Tibial artery (tissue), 4 donors: ENCODE data around the gene ITGAL.

Experiments
- DNase-seq, 2 donors: peaks; one replicate each; pipeline ENCODE4 v3.0.0-alpha.2; 2019
- H3K27ac ChIP-seq, 2 donors: fragments of 200-600 bp; sonication (generic) in 1 of 2; 1 replicate in 1 of 2; 2 replicates in 1 of 2; pipeline ENCODE4 v1.5.1; 2018 to 2019; ENCODE audit warnings: mild to moderate bottlenecking in 1 of 2
- H3K27me3 ChIP-seq, 2 donors: fragments of 200-600 bp; sonication (generic) in 1 of 2; one replicate each; pipeline versions ENCODE4 v1.5.1 to v1.6.0; 2016 to 2019
- H3K36me3 ChIP-seq, 3 donors: fragments of 200-600 bp; sonication (generic) in 2 of 3; one replicate each; pipeline ENCODE4 v1.5.1; 2016 to 2019; ENCODE audit warnings: mild to moderate bottlenecking in 2 of 3
- H3K4me1 ChIP-seq, 4 donors: fragments of 200-600 bp; sonication (generic) in 2 of 4; 1 replicate in 3 of 4; 2 replicates in 1 of 4; pipeline ENCODE4 v1.5.1; 2016 to 2019
- H3K4me3 ChIP-seq, 2 donors: fragments of 200-600 bp; sonication (generic) in 1 of 2; 1 replicate in 1 of 2; 2 replicates in 1 of 2; pipeline ENCODE4 v1.5.1; 2018 to 2019; ENCODE audit warnings: mild to moderate bottlenecking in 2 of 2
- H3K9me3 ChIP-seq, 3 donors: fragments of 200-600 bp; sonication (generic) in 1 of 3; one replicate each; pipeline ENCODE4 v1.5.1; 2016 to 2019
- intact Hi-C: fragments of 100-400 bp; cut with DNase I; formaldehyde crosslinking; loops from one replicate; pipeline ENCODE4 v1.15.0; 2023; ENCODE audit warnings: low total_unique reads
- TF ChIP-seq, protein P1 (sequence below), 2 experiments: fragments of 200-600 bp in 1 of 2; fragments of 450-650 bp in 1 of 2; IDR thresholded peaks; one replicate each; pipeline ENCODE4 v1.5.1; 2017 to 2019; ENCODE audit warnings: antibody characterized with exemption in 2 of 2, mild to moderate bottlenecking in 1 of 2, moderate library complexity in 1 of 2

Gene ITGAL

GRCh38 chr16:30499284-30499683 lies 26.7 kb downstream of the ITGAL start:
- Histone ChIP-seq H3K27ac (no peak overlapping the region), H3K27me3 (peaks cover 0 to 14% of the 10 kb centered on the region in 2 donors), H3K4me3 (no peak overlapping the region), H3K4me1 (no peaks in the 10 kb centered on the region), H3K9me3 (no peaks in the 10 kb centered on the region), H3K36me3 (no peaks in the 10 kb centered on the region)
- DNase-seq: no peak
- TF ChIP-seq, protein P1, sequence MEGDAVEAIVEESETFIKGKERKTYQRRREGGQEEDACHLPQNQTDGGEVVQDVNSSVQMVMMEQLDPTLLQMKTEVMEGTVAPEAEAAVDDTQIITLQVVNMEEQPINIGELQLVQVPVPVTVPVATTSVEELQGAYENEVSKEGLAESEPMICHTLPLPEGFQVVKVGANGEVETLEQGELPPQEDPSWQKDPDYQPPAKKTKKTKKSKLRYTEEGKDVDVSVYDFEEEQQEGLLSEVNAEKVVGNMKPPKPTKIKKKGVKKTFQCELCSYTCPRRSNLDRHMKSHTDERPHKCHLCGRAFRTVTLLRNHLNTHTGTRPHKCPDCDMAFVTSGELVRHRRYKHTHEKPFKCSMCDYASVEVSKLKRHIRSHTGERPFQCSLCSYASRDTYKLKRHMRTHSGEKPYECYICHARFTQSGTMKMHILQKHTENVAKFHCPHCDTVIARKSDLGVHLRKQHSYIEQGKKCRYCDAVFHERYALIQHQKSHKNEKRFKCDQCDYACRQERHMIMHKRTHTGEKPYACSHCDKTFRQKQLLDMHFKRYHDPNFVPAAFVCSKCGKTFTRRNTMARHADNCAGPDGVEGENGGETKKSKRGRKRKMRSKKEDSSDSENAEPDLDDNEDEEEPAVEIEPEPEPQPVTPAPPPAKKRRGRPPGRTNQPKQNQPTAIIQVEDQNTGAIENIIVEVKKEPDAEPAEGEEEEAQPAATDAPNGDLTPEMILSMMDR (IDR thresholded peaks at IDR 0.05): no peak
- intact Hi-C loops: no loop called here

DNA sequence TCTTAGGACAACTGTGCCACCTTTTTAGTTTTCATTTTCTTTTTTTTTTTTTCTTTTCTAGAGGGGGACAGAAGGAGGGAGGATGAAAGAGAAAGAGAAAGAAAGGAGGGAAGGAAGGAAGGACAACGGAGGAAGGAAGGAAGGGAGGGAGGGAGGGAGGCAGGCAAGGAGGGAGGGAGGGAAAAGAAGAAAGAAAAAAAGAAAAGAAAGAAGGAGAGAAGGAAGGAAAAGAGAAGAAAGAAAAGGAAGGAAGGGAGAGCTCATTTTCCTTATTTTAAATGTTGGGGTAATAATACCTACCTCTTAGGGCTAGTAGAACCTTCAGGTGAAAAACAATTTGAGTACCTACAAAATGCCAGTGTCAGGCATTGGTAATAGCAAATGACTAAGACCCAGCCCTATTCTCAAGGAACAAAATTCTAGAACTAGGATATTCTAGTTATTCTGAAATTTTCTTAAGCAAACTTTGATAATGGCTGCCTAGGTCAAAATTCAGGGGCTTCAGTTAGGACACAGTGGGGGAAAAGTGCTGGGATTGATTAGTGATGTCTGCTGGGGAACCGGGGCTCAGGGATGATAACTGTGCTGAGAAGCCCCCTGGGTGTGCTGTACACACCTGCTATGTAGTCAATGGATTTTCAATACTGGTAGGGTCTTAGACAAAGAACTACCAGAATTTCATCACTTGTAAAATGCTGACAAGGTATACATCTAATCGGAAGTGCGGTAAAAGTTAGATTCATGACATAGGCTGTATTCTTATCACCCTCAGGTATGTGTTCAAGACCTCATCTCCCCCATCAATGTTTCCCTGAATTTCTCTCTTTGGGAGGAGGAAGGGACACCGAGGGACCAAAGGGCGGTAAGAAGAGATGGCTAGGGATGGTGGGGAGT lies 31.1 kb downstream of the ITGAL start:
- TF ChIP-seq, protein P1 (IDR thresholded peaks at IDR 0.05): no peak

GRCh38 chr16:30509081-30509765 lies 36.7 kb downstream of the ITGAL start:
- DNase-seq: no peak
- H3K36me3 ChIP-seq: no peaks in the 10 kb centered on the region

More for the DNA sequence above, 31.1 kb downstream of the ITGAL start:
- intact Hi-C loops: no loop called here
- no peak overlapping the region for H3K27ac ChIP-seq
- H3K4me3 ChIP-seq: no peak overlapping the region
- H3K27me3 ChIP-seq: peaks cover 0 to 5% of the 10 kb centered on the region in 2 donors
- no peaks in the 10 kb centered on the region for H3K4me1 ChIP-seq
- H3K9me3 ChIP-seq: no peaks in the 10 kb centered on the region
- DNase-seq: no peak
- no peaks in the 10 kb centered on the region for H3K36me3 ChIP-seq

DNA sequence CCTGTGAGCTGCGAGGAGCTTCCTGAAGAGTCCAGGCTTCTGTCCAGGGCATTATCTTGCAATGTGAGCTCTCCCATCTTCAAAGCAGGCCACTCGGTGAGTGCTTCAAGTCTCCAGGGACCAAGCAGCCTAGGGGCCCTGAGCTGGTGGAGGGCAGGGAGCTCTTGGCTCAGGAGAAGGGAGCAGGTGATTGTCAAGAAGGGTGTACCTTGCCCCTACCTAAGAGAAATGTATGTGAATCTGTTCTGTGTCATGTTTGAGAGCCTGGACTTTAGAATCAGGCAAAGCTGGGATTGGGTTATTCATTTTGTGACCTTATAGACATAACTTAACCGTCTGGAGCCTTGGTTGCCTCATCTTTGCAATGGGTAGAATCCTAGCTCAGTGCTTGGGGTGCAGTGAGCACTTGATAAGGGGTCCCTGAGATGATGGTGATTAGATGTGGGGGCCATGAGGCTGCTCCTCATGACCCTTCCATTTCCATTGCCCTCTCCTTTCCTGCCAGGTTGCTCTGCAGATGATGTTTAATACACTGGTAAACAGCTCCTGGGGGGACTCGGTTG lies 37.9 kb downstream of the ITGAL start:
- TF ChIP-seq, protein P1 (IDR thresholded peaks at IDR 0.05): no peak
- intact Hi-C loops: no loop called here
- Histone ChIP-seq H3K4me3 (no peak overlapping the region), H3K9me3 (no peaks in the 10 kb centered on the region), H3K27ac (no peak overlapping the region), H3K27me3 (no peaks in the 10 kb centered on the region), H3K36me3 (no peaks in the 10 kb centered on the region), H3K4me1 (no peaks in the 10 kb centered on the region)
- no peak for DNase-seq

More at GRCh38 chr16:30509081-30509765, 36.7 kb downstream of the ITGAL start:
- Histone ChIP-seq H3K4me1 (no peaks in the 10 kb centered on the region), H3K9me3 (no peaks in the 10 kb centered on the region), H3K27me3 (no peaks in the 10 kb centered on the region), H3K27ac (no peak overlapping the region), H3K4me3 (no peak overlapping the region)
- intact Hi-C loops: no loop called here
- TF ChIP-seq, protein P1 (IDR thresholded peaks at IDR 0.05): no peak

DNA sequence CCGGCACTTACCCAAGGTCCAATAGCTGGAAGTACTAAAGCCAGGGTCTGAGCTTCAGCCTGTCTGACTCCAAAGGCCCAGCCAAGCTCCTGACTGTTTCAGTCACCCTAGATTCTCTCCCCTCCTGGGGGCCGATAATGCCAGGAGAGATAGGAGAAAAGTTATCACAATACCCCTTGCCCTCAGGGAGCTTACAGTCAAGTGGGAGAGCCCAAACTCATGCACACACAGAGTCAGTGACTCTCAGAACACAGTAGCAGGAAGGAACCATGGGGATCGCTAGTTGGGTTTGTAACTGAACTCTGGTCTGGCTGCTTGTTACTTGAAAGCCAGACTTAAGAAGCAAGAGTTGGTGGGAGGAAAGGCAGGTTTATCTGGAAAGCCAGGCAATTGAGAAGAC lies 39.0 kb downstream of the ITGAL start:
- no peak overlapping the region for H3K4me3 ChIP-seq
- H3K27me3 ChIP-seq: no peaks in the 10 kb centered on the region
- no peaks in the 10 kb centered on the region for H3K9me3 ChIP-seq
- intact Hi-C loops: no loop called here
- H3K4me1 ChIP-seq: no peaks in the 10 kb centered on the region
- DNase-seq: no peak
- H3K27ac ChIP-seq: no peak overlapping the region
- TF ChIP-seq, protein P1 (IDR thresholded peaks at IDR 0.05): no peak
- H3K36me3 ChIP-seq: no peaks in the 10 kb centered on the region
